OCI-LY1 (cell line): Measurements from ENCODE around the gene ANKS3.

ENCODE experiments used
- CTCF ChIP-seq: fragments of 200-600 bp; sonication (generic), shearing (Covaris generic); IDR thresholded peaks from 2 replicates; pipeline ENCODE4 v1.5.1; 2017; ENCODE audit warnings: mild to moderate bottlenecking, antibody characterized with exemption, low read length, moderate library complexity, mixed read lengths
- EZH2 ChIP-seq: fragments of 200-600 bp; sonication (generic), shearing (Covaris generic); IDR thresholded peaks from 2 replicates; pipeline ENCODE4 v1.8.0; 2017; ENCODE audit warnings: borderline replicate concordance, mixed run types, mild to moderate bottlenecking, antibody characterized with exemption, low read length, moderate library complexity, mixed read lengths

- TF ChIP-seq CTCF (no peak), EZH2 (no peak)
Measured at GRCh38 chr16:4755687-4756086, 21.6 kb upstream of the ANKS3 start.
